A549 (cell line): Measurements from ENCODE around the gene KMT5C. TPM values are rescaled to one million over a fixed set of nuclear protein-coding genes. Genes with fewer than 3 reads are reported as not detected.

Experiments
- ATAC-seq, 2 experiments: fragments of 200-7000 bp in 1 of 2; fragments of >200 bp in 1 of 2; cut with Nextera tagmentation in 1 of 2; cut with Tn5 transposase in 1 of 2; 3 replicates each; pipeline versions ENCODE4 v1.8.0 to v1.9.1; 2018 to 2020; ENCODE audit warnings: mild to moderate bottlenecking in 1 of 2, moderate library complexity in 1 of 2
- CTCF ChIA-PET: fragments of 300-600 bp; sonication (Branson Sonifier 250); formaldehyde crosslinking; extraction: SDS; loops from one replicate; lab custom pipeline; 2021; ENCODE audit warnings: antibody characterized with exemption, inconsistent platforms; lab: Yijun Ruan, JAX
- POLR2A ChIA-PET: fragments of 350-600 bp; formaldehyde crosslinking; extraction: SDS; loops from one replicate; lab custom pipeline; 2021; ENCODE audit warnings: antibody characterized with exemption, inconsistent platforms; lab: Yijun Ruan, JAX
- DNase-seq, 2 experiments: peaks; one replicate each; pipeline versions ENCODE4 v3.0.0 to v3.0.0-alpha.2; 2011 to 2016; ENCODE audit warnings: low read depth in 1 of 2, low spot score in 1 of 2
- FAIRE-seq: peaks from 2 replicates; lab custom pipeline; 2011; peaks lifted over from hg19 to GRCh38; lab: Jason Lieb, UNC
- H3K27ac ChIP-seq, 2 experiments: fragments of >200 bp; sonication (Bioruptor Twin); formaldehyde crosslinking; 3 replicates each; pipeline ENCODE4 v1.5.1; 2016 to 2017
- H3K4me1 ChIP-seq: fragments of >200 bp; sonication (Bioruptor Twin); formaldehyde crosslinking; 3 replicates; pipeline ENCODE4 v1.6.1; 2016
- H3K4me2 ChIP-seq: fragments of >200 bp; sonication (Bioruptor Twin); formaldehyde crosslinking; 3 replicates; pipeline ENCODE4 v1.6.1; 2016
- H3K4me3 ChIP-seq: fragments of >200 bp; sonication (Bioruptor Twin); formaldehyde crosslinking; 3 replicates; pipeline ENCODE4 v1.5.1; 2016
- H3K9me3 ChIP-seq: fragments of >200 bp; sonication (Bioruptor Twin); formaldehyde crosslinking; 3 replicates; pipeline ENCODE4 v1.6.1; 2016
- BHLHE40 ChIP-seq: IDR thresholded peaks from 2 replicates; pipeline ENCODE4 v1.6.1; 2012; ENCODE audit warnings: low read depth, low read length, inconsistent platforms
- CBX2 ChIP-seq: fragments of 200-600 bp; sonication (generic); IDR thresholded peaks from 2 replicates; pipeline ENCODE4 v1.6.1; 2016; ENCODE audit warnings: low read depth, mild to moderate bottlenecking, borderline replicate concordance
- CHD2 ChIP-seq: fragments of 150-350 bp; IDR thresholded peaks from 2 replicates; pipeline ENCODE4 v1.6.1; 2014; ENCODE audit warnings: low read length; ENCODE audit not compliant: partially characterized antibody
- EHMT2 ChIP-seq: fragments of 200-600 bp; sonication (generic); IDR thresholded peaks from 2 replicates; pipeline ENCODE4 v1.6.1; 2016; ENCODE audit warnings: antibody characterized with exemption, low read depth, mild to moderate bottlenecking, moderate library complexity
- FOSB ChIP-seq: fragments of 250-450 bp; sonication (Bioruptor Pico); IDR thresholded peaks from 2 replicates; pipeline ENCODE4 v1.5.0; 2020; ENCODE audit warnings: mild to moderate bottlenecking, moderate library complexity
- FOXS1 ChIP-seq: fragments of 250-450 bp; sonication (Bioruptor Pico); IDR thresholded peaks from 2 replicates; pipeline ENCODE4 v1.5.0; 2020; ENCODE audit warnings: mild to moderate bottlenecking, moderate library complexity
- HDAC2 ChIP-seq: fragments of 200-600 bp; sonication (generic); IDR thresholded peaks from 2 replicates; pipeline ENCODE4 v1.6.1; 2016
- HOXB5 ChIP-seq: fragments of 250-450 bp; sonication (Bioruptor Pico); IDR thresholded peaks from 2 replicates; pipeline ENCODE4 v1.5.0; 2020; ENCODE audit warnings: mild to moderate bottlenecking, moderate library complexity
- JUNB ChIP-seq: fragments of >200 bp; sonication (Bioruptor Twin); formaldehyde crosslinking; IDR thresholded peaks from 2 replicates; pipeline ENCODE4 v1.6.1; 2016
- KDM5A ChIP-seq: fragments of 200-600 bp; sonication (generic); IDR thresholded peaks from 2 replicates; pipeline ENCODE4 v1.6.1; 2016; ENCODE audit warnings: antibody characterized with exemption, mild to moderate bottlenecking
- MAFK ChIP-seq: fragments of 450-650 bp; IDR thresholded peaks from 2 replicates; pipeline ENCODE4 v1.6.1; 2014; ENCODE audit not compliant: partially characterized antibody
- MAZ ChIP-seq: fragments of 150-350 bp; IDR thresholded peaks from 2 replicates; pipeline ENCODE4 v1.6.1; 2014; ENCODE audit warnings: antibody characterized with exemption, low read depth, low read length, borderline replicate concordance
- NPAS2 ChIP-seq: fragments of 250-450 bp; sonication (Bioruptor Pico); IDR thresholded peaks from 2 replicates; pipeline ENCODE4 v1.8.0; 2022; ENCODE audit warnings: mild to moderate bottlenecking, moderate library complexity, borderline replicate concordance
- NR3C1 ChIP-seq: fragments of >200 bp; sonication (Bioruptor Twin); formaldehyde crosslinking; IDR thresholded peaks from 3 replicates; pipeline ENCODE4 v1.6.1; 2017
- POLR2AphosphoS2 ChIP-seq: conservative IDR thresholded peaks from 2 replicates; pipeline ENCODE4 v1.6.1; 2012; ENCODE audit warnings: low read length, improper control_type of control experiment, inconsistent platforms
- RAD21 ChIP-seq, 2 experiments: fragments of >200 bp in 1 of 2; sonication (Bioruptor Twin) in 1 of 2; formaldehyde crosslinking in 1 of 2; IDR thresholded peaks in 1 of 2; conservative IDR thresholded peaks in 1 of 2; 2 replicates in 1 of 2; 3 replicates in 1 of 2; pipeline ENCODE4 v1.6.1; 2012 to 2018; ENCODE audit warnings: inconsistent platforms in 1 of 2
- RCOR1 ChIP-seq: fragments of 150-350 bp; IDR thresholded peaks from 2 replicates; pipeline ENCODE4 v1.6.1; 2014; ENCODE audit warnings: antibody characterized with exemption, low read length, low read depth
- RNF2 ChIP-seq: fragments of 200-600 bp; sonication (generic); IDR thresholded peaks from 2 replicates; pipeline ENCODE4 v1.6.1; 2016; ENCODE audit warnings: low read depth, mild to moderate bottlenecking, antibody characterized with exemption, moderate library complexity, borderline replicate concordance
- SREBF2 ChIP-seq: fragments of 450-650 bp; IDR thresholded peaks from 2 replicates; pipeline ENCODE4 v1.6.1; 2014; ENCODE audit warnings: mild to moderate bottlenecking, moderate library complexity
- TFCP2L1 ChIP-seq: fragments of 250-450 bp; sonication (Bioruptor Pico); IDR thresholded peaks from 2 replicates; pipeline ENCODE4 v1.5.0; 2021; ENCODE audit warnings: mild to moderate bottlenecking
- TP53 ChIP-seq: fragments of 250-450 bp; sonication (Bioruptor Pico); IDR thresholded peaks from 2 replicates; pipeline ENCODE4 v1.5.0; 2021; ENCODE audit warnings: mild to moderate bottlenecking, moderate library complexity
- ZFP36 ChIP-seq: fragments of 450-650 bp; IDR thresholded peaks from 2 replicates; pipeline ENCODE4 v1.6.1; 2014; ENCODE audit warnings: borderline replicate concordance; ENCODE audit not compliant: partially characterized antibody
- WGBS: methylation state at CpG from one replicate; pipeline ENCODE4 v1.1.6; 2017; ENCODE audit errors: missing lambda C conversion rate; 5-methylcytosine and 5-hydroxymethylcytosine counted together
- polyA plus RNA-seq, 4 experiments: library from polyadenylated mRNA; depleted of rRNA in 3 of 4; stranded (reverse); fragments of >200 nt; fragmentation: RNase III in 1 of 4; extraction: RNeasy Plus Mini Kit Qiagen cat#74134 plus additional on column Dnase treatment in 1 of 4; gene quantifications; 2 replicates in 3 of 4; 3 replicates in 1 of 4; pipeline ENCODE4 v1.2.3, GENCODE V29; 2011 to 2017
- TF ChIP-seq, protein P1 (sequence below): fragments of >200 bp; sonication (Bioruptor Twin); formaldehyde crosslinking; IDR thresholded peaks from 3 replicates; pipeline ENCODE4 v1.5.1; 2016
- TF ChIP-seq, protein P2 (sequence below): fragments of >200 bp; sonication (Bioruptor Twin); formaldehyde crosslinking; IDR thresholded peaks from 2 replicates; pipeline ENCODE4 v1.6.1; 2016
- TF ChIP-seq, protein P3 (sequence below): IDR thresholded peaks from 2 replicates; pipeline ENCODE4 v1.6.1; 2012
- TF ChIP-seq, protein P4 (sequence below): fragments of 150-350 bp; IDR thresholded peaks from 2 replicates; pipeline ENCODE4 v1.6.1; 2014; ENCODE audit warnings: low read depth, mild to moderate bottlenecking, low read length
- TF ChIP-seq, protein P5 (sequence below): IDR thresholded peaks from 2 replicates; pipeline ENCODE4 v1.6.1; 2012

KMT5C gene
- polyA plus RNA-seq, 2 of the 4 experiments (the other 2 are of a cell fraction) = 9.5 to 15.2 TPM

DNA sequence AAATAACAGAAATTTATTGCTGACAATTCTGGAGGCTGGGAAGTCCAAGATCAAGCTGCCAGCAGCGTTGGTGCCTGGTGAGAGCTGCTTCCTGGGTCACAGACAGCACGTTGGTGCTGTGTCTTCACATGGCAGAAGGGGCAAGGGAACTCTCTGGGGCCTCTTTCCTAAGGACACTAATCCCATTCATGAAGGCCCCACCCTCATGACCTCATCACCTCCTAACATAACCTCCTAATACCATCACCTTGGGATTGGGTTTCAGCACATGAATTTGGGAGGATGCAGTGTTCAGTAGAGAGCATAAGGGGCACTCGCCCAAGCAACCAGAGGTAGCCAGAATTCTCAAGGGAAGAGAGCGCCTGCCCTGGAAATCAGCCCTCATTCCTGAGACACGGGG lies 30.2 kb upstream of the KMT5C start:
- FAIRE-seq = no peak
- H3K9me3 ChIP-seq = no peaks in the 10 kb centered on the region
- TF ChIP-seq, protein P1, sequence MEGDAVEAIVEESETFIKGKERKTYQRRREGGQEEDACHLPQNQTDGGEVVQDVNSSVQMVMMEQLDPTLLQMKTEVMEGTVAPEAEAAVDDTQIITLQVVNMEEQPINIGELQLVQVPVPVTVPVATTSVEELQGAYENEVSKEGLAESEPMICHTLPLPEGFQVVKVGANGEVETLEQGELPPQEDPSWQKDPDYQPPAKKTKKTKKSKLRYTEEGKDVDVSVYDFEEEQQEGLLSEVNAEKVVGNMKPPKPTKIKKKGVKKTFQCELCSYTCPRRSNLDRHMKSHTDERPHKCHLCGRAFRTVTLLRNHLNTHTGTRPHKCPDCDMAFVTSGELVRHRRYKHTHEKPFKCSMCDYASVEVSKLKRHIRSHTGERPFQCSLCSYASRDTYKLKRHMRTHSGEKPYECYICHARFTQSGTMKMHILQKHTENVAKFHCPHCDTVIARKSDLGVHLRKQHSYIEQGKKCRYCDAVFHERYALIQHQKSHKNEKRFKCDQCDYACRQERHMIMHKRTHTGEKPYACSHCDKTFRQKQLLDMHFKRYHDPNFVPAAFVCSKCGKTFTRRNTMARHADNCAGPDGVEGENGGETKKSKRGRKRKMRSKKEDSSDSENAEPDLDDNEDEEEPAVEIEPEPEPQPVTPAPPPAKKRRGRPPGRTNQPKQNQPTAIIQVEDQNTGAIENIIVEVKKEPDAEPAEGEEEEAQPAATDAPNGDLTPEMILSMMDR = no peak
- TF ChIP-seq JUNB = no peak
- TF ChIP-seq TP53 (CRISPR knock-in tag) = no peak
- TF ChIP-seq POLR2AphosphoS2 = no peak
- TF ChIP-seq, protein P2, sequence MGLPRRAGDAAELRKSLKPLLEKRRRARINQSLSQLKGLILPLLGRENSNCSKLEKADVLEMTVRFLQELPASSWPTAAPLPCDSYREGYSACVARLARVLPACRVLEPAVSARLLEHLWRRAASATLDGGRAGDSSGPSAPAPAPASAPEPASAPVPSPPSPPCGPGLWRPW = no peak
- no peak for TF ChIP-seq SREBF2
- no peak for DNase-seq
- ChIA-PET CTCF (interaction anchor here (0.5 to 21.1 kb wide), 8 partner anchors 6 to 195 kb away, joined by 3 to 306 read pairs (median 4); partner anchors contain the start of genes KMT5C and TMEM238), POLR2A (no interaction called here)
- H3K4me1 ChIP-seq = no peaks in the 10 kb centered on the region
- H3K4me2 ChIP-seq = no peak overlapping the region
- H3K27ac ChIP-seq = no peak overlapping the region
- WGBS = 83% methylated on average over 5 of the region's 5 CpGs
- H3K4me3 ChIP-seq = no peak overlapping the region
- ATAC-seq = no peak

DNA sequence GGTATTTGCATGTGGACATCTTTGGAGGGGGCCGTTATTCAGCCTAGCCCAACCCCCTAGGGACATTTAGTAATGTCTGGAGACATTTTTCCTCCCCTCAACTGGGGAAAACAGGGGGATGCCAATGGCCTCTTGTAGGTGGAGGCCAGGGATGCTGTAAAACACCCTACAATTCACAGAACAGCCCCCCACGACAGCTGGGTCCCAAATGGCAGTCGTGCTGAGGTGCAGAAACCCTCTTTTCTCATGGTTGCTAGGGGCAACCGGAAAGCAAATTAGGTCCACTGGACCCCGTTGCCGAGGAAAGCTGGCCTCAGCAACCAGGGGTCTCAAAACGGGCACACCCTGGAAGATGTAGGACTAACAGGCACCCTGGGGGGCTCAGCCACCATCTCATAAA lies 29.2 kb upstream of the KMT5C start:
- TF ChIP-seq, protein P2 = no peak
- TF ChIP-seq HDAC2 = no peak
- TF ChIP-seq, protein P3, sequence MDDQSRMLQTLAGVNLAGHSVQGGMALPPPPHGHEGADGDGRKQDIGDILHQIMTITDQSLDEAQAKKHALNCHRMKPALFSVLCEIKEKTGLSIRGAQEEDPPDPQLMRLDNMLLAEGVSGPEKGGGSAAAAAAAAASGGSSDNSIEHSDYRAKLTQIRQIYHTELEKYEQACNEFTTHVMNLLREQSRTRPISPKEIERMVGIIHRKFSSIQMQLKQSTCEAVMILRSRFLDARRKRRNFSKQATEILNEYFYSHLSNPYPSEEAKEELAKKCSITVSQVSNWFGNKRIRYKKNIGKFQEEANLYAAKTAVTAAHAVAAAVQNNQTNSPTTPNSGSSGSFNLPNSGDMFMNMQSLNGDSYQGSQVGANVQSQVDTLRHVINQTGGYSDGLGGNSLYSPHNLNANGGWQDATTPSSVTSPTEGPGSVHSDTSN = no peak
- no peak for TF ChIP-seq MAFK
- TF ChIP-seq MAZ = no peak
- TF ChIP-seq TP53 (CRISPR knock-in tag) = no peak
- no peak for TF ChIP-seq RAD21 (conservative IDR thresholded peaks at IDR 0.05 in 1 of 2, IDR thresholded peaks at IDR 0.05 in 1 of 2)
- no peak for TF ChIP-seq RNF2
- no peak for TF ChIP-seq TFCP2L1
- no peak for TF ChIP-seq RCOR1
- no peak for TF ChIP-seq HOXB5 (CRISPR knock-in tag)
- no peak for TF ChIP-seq NR3C1
- no peak for TF ChIP-seq KDM5A
- WGBS = 72% methylated on average over 7 of the region's 7 CpGs
- no peak overlapping the region for H3K27ac ChIP-seq
- CTCF ChIA-PET = interaction anchor here (1.0 to 21.1 kb wide), 6 partner anchors 7 to 194 kb away, joined by 3 to 306 read pairs (median 6); partner anchors contain the start of genes KMT5C and TMEM238
- no peak overlapping the region for H3K4me2 ChIP-seq
- DNase-seq (no peak), ATAC-seq (no peak), FAIRE-seq (no peak)
- H3K4me3 ChIP-seq = no peak overlapping the region
- H3K9me3 ChIP-seq = no peaks in the 10 kb centered on the region
- POLR2A ChIA-PET = no interaction called here
- no peaks in the 10 kb centered on the region for H3K4me1 ChIP-seq

DNA sequence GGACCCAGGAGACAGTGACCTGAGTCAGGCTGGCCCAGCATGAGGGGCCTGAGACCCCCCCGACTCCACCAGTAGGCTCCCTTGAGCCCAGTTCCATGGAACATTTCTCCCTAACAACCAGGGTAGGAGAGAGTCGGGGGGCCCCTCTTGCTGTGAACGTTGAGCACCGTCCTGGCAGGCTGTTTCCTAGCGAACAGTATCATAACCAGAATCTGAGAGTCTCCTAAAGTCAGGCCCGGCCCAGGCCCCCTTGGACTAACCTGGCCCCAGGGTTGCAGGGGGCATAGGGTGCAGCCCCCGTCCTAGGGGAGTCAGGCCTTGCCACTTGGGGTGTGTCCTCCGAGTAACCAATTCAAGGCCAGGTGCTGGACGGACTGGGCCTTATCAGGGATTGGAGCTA lies 28.3 kb upstream of the KMT5C start:
- H3K4me2 ChIP-seq = no peak overlapping the region
- POLR2A ChIA-PET = interaction anchor here (2.5 kb wide), 1 partner anchor 28 kb away, joined by 6 read pairs; the partner anchor contains the start of gene KMT5C
- TF ChIP-seq CHD2 (no peak), HDAC2 (no peak), FOXS1 (CRISPR knock-in tag) (no peak), FOSB (CRISPR knock-in tag) (no peak), BHLHE40 (no peak), CBX2 (no peak), EHMT2 (no peak), ZFP36 (no peak), TP53 (CRISPR knock-in tag) (no peak), NPAS2 (CRISPR knock-in tag) (no peak)
- TF ChIP-seq, protein P4, sequence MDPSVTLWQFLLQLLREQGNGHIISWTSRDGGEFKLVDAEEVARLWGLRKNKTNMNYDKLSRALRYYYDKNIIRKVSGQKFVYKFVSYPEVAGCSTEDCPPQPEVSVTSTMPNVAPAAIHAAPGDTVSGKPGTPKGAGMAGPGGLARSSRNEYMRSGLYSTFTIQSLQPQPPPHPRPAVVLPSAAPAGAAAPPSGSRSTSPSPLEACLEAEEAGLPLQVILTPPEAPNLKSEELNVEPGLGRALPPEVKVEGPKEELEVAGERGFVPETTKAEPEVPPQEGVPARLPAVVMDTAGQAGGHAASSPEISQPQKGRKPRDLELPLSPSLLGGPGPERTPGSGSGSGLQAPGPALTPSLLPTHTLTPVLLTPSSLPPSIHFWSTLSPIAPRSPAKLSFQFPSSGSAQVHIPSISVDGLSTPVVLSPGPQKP = no peak
- TF ChIP-seq, protein P5, sequence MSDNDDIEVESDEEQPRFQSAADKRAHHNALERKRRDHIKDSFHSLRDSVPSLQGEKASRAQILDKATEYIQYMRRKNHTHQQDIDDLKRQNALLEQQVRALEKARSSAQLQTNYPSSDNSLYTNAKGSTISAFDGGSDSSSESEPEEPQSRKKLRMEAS = no peak
- TF ChIP-seq, protein P3 = no peak

More for the DNA sequence above, 28.3 kb upstream of the KMT5C start:
- FAIRE-seq (no peak), ATAC-seq (no peak), DNase-seq (no peak)
- CTCF ChIA-PET = interaction anchor here (0.6 to 21.1 kb wide), 5 partner anchors 8 to 72 kb away, joined by 3 to 306 read pairs (median 11); partner anchors contain the start of genes TMEM150B and TMEM238
- H3K4me1 ChIP-seq = no peaks in the 10 kb centered on the region
- no peak overlapping the region for H3K4me3 ChIP-seq
- WGBS = 83% methylated on average over 9 of the region's 9 CpGs
- no peaks in the 10 kb centered on the region for H3K9me3 ChIP-seq
- H3K27ac ChIP-seq = no peak overlapping the region
